GM19193 (cell line): ENCODE measurements around the gene SH3BGR.

ENCODE experiments used
- POLR2A ChIP-seq: IDR thresholded peaks from 4 replicates; pipeline ENCODE4 v1.6.1; 2011; ENCODE audit not compliant: insufficient read depth, insufficient read length; ENCODE audit errors: extremely low read depth

The SH3BGR gene

GRCh38 chr21:39546522-39546921, 94.8 kb downstream of the SH3BGR start:
- TF ChIP-seq POLR2A, result no peak

DNA sequence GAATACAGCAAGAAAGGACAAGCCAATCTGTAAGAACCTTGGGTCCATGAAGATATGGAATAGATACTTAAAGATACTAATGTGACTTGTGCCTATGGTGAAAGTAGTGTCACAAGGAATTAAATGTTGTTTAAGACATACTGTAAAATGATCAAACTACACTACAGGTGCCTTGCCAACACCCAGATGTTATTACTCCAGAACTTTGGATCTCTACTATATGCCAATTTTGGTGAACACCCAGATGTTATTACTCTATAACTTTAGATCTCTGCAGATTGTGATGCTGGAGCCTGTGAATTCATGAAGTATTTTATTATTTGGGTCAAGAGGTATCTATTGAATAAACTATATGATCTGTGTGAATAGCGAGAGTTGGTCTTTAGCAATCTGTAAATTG, 101.1 kb downstream of the SH3BGR start:
- TF ChIP-seq POLR2A, result no peak

DNA sequence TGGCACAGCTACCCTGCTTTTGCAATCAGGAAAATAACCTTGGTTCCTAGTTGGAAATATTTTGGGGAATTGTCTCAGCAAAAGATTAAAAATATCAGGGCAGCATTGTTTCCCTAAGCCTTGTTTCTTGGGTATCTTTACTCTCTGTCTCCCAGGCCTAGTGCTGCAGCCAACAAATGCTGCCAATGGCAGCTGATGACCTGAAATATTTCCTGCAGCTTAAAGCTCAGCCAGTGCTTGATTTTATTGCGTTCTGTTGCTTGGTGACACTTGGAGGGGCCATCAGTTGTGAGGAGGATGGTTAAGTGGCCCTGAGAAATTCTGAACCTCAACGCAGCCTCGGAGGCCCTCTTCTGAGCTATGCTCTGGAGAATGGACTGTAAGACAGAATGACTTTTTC, 101.6 kb downstream of the SH3BGR start:
- TF ChIP-seq POLR2A, result no peak

DNA sequence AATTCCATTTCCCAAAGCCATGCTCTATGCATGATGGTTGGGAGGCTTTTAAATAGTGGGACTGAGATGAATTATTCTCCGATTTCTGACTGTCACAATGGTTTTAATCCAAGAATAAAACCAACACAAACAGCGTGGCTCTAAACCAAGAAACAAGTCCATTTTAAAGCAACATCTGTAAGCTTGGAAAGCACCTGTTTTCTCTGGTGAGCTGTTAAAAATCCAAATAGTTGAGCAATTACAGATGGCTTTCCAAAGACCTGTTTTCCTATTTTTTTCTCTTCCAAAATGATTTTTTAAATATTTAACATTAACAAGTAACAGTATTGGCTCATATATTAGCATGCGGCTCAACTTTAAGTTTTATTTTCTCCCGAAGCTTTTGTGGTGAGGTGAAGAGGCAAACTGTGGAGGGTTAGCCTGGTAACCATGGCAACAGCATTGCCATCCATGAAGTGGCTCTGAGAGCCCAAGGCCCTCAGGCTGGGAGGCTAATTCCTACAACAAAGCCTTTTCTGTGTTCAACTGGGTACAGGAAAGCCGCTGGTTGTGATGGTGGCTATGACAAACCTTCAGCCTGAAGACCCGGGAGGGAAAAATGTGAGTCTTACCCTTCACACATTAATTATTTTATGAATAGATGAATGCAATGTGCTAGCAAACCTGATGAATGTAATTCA, 104.3 kb downstream of the SH3BGR start:
- TF ChIP-seq POLR2A, result no peak

DNA sequence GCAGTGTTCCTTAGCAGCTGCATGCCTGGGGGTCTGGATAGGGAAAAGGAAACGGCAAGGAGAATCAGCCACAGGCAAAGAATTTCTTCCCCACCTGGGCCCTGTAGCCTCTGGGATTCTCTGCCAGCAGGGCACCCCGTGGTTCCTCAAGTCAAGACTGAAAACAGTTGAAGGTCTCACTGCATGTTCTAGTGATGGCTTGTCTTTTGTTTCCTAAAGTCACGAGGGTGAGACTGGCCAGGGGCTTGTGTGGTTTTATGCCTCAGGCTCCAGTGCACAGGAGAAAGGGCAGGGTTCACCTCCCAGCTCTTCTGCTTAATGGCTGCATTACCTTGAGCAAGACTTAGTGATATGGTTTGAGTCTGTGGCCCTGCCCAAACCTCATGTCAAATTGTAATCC, 107.7 kb downstream of the SH3BGR start:
- TF ChIP-seq POLR2A, result no peak

GRCh38 chr21:39561140-39561539, 109.4 kb downstream of the SH3BGR start:
- TF ChIP-seq POLR2A, result no peak

DNA sequence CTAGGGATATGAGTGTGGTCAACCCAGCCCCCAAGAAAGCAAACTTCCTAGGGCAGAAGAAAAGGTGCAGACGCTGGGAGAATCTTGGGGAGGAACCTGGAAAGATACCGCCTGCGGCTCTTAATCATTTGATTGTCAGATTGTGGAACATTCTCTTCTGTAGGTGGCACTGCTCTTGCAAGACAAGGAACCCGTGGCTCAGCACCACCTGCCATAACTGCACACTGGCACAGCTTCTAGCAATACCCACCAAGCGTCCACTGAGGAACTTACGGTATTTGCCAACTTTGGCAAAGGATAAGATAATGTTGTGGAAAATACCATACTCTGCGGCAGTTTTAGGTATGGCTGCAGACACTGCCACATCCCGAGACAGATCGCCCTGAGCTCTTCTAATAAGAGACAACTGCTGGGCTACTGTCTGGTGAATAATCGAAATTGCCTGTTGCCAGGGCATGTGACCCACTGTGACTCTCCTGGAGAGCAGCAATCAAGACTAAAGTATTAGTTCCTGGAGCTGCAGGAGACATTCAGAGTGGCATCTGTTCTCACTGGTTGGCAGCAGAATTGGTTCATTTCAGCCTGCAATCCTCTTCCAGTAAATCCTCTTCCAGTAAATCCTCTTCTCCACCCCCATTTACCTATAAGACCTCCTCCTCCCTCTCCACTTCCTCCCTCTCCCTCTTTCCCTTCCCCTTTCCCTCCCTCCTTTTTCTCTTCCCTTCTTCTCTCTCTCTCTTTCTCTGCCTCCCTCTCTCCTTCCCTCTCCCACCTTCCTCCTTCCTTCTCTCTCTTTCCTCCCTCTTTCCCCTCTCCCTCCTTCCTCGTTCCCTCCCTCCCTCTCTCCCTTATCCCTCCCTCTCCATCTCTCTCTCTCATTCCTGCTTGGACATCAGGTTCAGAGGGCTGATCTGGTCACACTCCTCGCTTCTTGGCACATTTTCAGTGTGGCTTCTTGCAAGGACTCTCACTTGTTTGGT, 111.3 kb downstream of the SH3BGR start:
- no peak for TF ChIP-seq POLR2A

DNA sequence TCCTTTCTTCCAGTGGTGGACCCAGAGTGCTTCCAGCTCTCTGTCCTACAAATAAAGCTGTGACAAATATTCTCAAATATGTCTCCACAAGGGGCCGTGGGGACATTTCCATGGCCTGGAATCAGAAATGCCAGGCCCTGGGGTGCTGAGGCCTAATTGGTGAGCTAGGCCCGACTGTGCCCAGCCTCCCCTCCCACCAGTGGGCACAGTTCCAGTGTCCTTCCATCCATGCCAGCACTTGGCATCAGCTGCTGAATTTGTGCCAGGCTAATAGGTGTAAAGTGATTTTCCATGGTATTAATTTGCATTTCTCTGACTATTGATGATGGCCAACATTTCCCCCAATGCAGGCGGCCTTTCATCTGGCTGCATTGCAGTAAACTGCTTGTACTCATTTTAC, 112.4 kb downstream of the SH3BGR start:
- TF ChIP-seq POLR2A, result no peak
